HEK293T (cell line): Measurements from ENCODE around the gene SIM1.

Experiments used
- CTCF ChIA-PET: fragments of 350-600 bp; formaldehyde crosslinking; extraction: SDS; loops from one replicate; lab custom pipeline; 2021; ENCODE audit warnings: antibody characterized with exemption, inconsistent platforms; lab: Yijun Ruan, JAX
- POLR2A ChIA-PET: fragments of 350-600 bp; formaldehyde crosslinking; extraction: SDS; loops from one replicate; lab custom pipeline; 2020; ENCODE audit warnings: antibody characterized with exemption, inconsistent platforms; lab: Yijun Ruan, JAX
- DNase-seq: peaks from one replicate; pipeline ENCODE4 v3.0.0; 2012; ENCODE audit warnings: mixed read lengths; ENCODE audit errors: extremely low spot score
- ARNT ChIP-seq: fragments of 450-650 bp; IDR thresholded peaks from 2 replicates; pipeline ENCODE4 v1.6.1; 2017; ENCODE audit warnings: mild to moderate bottlenecking
- BHLHE40 ChIP-seq: fragments of 450-650 bp; IDR thresholded peaks from 2 replicates; pipeline ENCODE4 v1.6.1; 2016; ENCODE audit warnings: mild to moderate bottlenecking, moderate library complexity, borderline replicate concordance
- CTBP1 ChIP-seq: fragments of 450-650 bp; IDR thresholded peaks from 2 replicates; pipeline ENCODE4 v1.6.1; 2016; ENCODE audit warnings: borderline replicate concordance
- ELF4 ChIP-seq: fragments of 450-650 bp; IDR thresholded peaks from 2 replicates; pipeline ENCODE4 v1.6.1; 2017; ENCODE audit warnings: antibody characterized with exemption
- FOXA1 ChIP-seq: fragments of 450-650 bp; IDR thresholded peaks from 2 replicates; pipeline ENCODE4 v1.6.1; 2016; ENCODE audit warnings: mild to moderate bottlenecking
- FOXK2 ChIP-seq: fragments of 450-650 bp; IDR thresholded peaks from 2 replicates; pipeline ENCODE4 v1.6.1; 2016; ENCODE audit warnings: mild to moderate bottlenecking
- FOXM1 ChIP-seq: fragments of 450-650 bp; IDR thresholded peaks from 2 replicates; pipeline ENCODE4 v1.6.1; 2017; ENCODE audit warnings: mild to moderate bottlenecking, borderline replicate concordance
- HDGF ChIP-seq: fragments of 450-650 bp; IDR thresholded peaks from 2 replicates; pipeline ENCODE4 v1.6.1; 2017; ENCODE audit warnings: antibody characterized with exemption, borderline replicate concordance
- L3MBTL2 ChIP-seq: fragments of 450-650 bp; conservative IDR thresholded peaks from 2 replicates; pipeline ENCODE4 v1.6.1; 2016; ENCODE audit warnings: mild to moderate bottlenecking
- LEF1 ChIP-seq: fragments of 450-650 bp; IDR thresholded peaks from 2 replicates; pipeline ENCODE4 v1.6.1; 2017; ENCODE audit warnings: mild to moderate bottlenecking, borderline replicate concordance
- NFRKB ChIP-seq: fragments of 450-650 bp; IDR thresholded peaks from 2 replicates; pipeline ENCODE4 v1.6.1; 2016; ENCODE audit warnings: mild to moderate bottlenecking, moderate library complexity
- SP1 ChIP-seq: fragments of 450-650 bp; IDR thresholded peaks from 2 replicates; pipeline ENCODE4 v1.6.1; 2017
- SUZ12 ChIP-seq: fragments of 450-650 bp; IDR thresholded peaks from 2 replicates; pipeline ENCODE4 v1.6.1; 2016; ENCODE audit warnings: mild to moderate bottlenecking
- TARDBP ChIP-seq: fragments of 450-650 bp; IDR thresholded peaks from 2 replicates; pipeline ENCODE4 v1.6.1; 2016
- ZNF384 ChIP-seq: fragments of 450-650 bp; IDR thresholded peaks from 2 replicates; pipeline ENCODE4 v1.6.1; 2016
- TF ChIP-seq, protein P1 (sequence below): fragments of 450-650 bp; IDR thresholded peaks from 2 replicates; pipeline ENCODE4 v1.6.1; 2016

The SIM1 gene

DNA sequence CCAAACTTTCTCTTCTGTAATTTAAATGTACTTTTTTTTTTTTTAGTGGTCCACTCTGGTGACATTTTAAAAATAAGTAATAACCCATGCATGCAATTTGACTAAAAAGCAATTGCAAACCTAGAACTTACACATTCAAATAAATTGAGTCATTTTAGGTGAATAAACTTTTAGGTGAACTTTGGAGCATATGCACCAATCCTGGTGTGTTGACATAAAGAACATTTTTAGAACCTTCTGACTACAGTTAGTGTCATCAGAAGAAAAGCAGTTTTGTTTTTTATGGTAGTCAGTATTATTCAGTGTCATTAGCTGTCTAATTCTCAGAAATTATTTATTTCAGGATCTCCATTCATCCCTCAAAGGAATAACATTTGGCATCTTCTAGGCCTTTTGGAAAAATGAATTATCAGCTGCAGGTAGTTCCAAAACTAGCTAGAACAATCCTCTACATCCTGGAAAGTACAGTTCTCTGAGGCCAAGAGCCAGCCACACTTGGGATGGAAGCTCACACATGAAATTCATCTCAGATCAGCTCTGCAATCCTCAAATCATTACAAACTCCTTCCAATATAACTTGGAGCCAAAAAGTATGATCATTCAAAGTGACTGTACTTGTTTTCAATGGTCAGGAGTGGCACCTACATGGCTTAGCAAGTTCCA, 38.5 kb upstream of the SIM1 start:
- CTCF ChIA-PET = interaction anchor here (1.1 kb wide), 1 partner anchor 387 kb away, joined by 3 read pairs; no protein-coding TSS in a partner anchor
- POLR2A ChIA-PET = no interaction called here
- DNase-seq = no peak
- TF ChIP-seq SUZ12 (no peak), BHLHE40 (no peak), ZNF384 (no peak), HDGF (no peak), FOXK2 (no peak), LEF1 (no peak), ELF4 (no peak), SP1 (no peak), FOXM1 (no peak), TARDBP (no peak), FOXA1 (no peak), NFRKB (no peak), ARNT (no peak)

DNA sequence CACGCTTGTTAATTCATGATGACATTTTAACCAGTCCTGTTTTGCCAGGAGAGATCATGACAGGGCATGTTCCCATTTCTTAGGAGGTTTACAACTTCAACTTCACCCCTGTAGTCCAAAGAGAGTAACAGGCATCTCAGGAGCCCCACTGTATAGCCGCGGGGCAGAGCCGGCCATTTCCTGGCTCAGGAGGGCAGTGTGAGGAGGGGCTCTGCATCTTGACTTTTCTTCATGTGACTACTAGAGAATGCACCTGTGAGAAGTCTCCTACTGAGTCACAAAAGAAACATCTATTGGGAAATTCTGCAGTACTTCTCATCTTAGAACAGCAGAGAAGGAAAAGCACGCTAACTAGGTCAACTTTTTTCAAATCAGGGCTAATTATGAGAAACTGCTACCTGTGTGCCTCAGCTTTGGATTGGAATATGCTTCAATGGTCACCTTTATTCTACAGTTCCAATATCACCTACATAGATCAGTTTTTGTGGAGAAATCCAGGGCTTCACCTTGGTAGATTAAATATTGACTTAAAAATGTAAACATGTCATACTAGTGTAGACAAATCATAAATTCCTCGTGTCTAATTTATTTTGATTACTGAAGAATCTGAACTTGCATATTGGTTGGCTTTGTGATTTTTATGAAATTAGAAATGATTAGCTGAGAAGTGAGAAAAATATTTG, 28.6 kb upstream of the SIM1 start:
- POLR2A ChIA-PET = no interaction called here
- no peak for DNase-seq
- TF ChIP-seq FOXM1 (no peak), FOXA1 (no peak), SP1 (no peak), ELF4 (no peak), SUZ12 (no peak), TARDBP (no peak), ARNT (no peak), FOXK2 (no peak), HDGF (no peak), NFRKB (no peak), ZNF384 (no peak), L3MBTL2 (no peak), BHLHE40 (no peak), CTBP1 (no peak), LEF1 (no peak)
- TF ChIP-seq, protein P1, sequence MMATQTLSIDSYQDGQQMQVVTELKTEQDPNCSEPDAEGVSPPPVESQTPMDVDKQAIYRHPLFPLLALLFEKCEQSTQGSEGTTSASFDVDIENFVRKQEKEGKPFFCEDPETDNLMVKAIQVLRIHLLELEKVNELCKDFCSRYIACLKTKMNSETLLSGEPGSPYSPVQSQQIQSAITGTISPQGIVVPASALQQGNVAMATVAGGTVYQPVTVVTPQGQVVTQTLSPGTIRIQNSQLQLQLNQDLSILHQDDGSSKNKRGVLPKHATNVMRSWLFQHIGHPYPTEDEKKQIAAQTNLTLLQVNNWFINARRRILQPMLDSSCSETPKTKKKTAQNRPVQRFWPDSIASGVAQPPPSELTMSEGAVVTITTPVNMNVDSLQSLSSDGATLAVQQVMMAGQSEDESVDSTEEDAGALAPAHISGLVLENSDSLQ = no peak
- CTCF ChIA-PET = interaction anchor here (0.6 kb wide), 1 partner anchor 39 kb away, joined by 5 read pairs; no protein-coding TSS in a partner anchor

DNA sequence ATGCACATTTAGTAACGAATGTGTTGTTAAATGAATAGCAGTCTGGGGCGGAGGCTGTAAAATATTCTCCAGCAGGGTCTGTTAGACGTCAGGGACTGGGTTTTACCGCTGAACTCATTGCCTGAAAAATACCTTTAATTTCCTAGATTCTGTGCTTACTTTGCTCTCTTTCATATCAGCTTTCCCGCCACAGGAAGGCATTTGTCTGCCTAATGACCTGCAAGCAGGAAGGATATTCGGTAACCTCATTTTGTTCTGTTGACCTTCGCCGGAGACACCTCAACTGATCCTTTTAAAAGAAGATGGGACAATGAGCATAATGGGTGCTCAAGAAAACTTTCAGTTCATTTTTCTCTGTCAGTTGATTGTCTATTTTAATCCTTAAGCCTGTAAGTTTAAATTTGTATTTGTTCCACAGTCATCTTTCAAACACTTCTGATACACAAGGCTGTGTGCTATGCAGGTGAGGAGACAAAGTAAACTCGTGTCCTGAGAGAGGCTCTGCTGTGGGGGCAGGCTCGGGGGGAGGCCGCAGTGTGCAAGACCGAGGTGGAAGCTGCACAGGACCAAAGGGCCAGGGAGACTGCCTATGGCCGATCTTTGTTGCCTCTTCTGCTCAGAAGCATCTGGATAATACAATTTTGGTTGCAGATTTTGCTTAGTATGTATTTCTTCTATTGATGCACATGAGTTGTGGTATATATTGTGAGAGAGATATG, 27.4 kb upstream of the SIM1 start:
- ChIA-PET CTCF (no interaction called here), POLR2A (no interaction called here)
- TF ChIP-seq ARNT (no peak), SUZ12 (no peak)
- DNase-seq = no peak

DNA sequence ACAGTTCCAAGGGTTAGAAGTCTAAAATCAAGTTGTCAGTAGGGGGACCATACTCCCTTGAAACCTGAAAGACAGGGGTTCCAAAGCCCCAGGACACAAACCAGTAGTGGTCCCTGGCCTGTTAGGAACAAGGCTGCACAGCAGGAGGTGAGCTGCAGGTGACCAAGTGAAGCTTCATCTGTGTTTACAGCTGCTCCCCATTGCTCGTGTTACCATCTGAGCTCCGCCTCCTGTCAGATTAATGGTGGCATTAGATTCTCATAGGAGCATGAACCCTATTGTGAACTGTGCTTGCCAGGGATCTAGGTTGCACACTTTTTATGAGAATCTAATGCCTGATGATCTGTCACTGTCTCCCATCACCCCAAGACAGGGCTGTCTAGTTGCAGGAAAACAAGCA, 25.3 kb upstream of the SIM1 start:
- ChIA-PET POLR2A (no interaction called here), CTCF (no interaction called here)
- DNase-seq = no peak
- TF ChIP-seq TARDBP (no peak), L3MBTL2 (no peak), HDGF (no peak), LEF1 (no peak), ZNF384 (no peak), SP1 (no peak), ELF4 (no peak), NFRKB (no peak), FOXK2 (no peak), SUZ12 (no peak), ARNT (no peak), BHLHE40 (no peak), CTBP1 (no peak), FOXM1 (no peak), FOXA1 (no peak)
- TF ChIP-seq, protein P1 = no peak

DNA sequence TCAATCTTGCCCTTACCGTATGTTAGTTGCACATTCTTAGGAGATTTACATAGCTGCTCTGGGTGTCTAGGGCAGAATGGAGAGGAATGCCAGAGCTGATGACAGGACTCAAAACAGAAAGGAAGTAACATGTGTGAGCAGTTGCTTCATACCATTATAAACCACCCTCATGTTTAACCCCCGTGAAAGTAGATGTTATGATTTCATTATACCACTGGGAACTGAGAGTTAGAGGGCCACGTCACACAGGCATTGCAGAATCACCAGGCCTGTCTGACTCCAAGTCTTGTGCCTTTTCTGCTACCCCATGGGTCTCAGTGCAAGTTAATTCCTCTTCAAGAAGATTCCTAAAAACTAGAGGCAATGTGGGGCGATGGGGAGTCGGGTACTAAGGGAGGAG, 23.5 kb upstream of the SIM1 start:
- no peak for DNase-seq
- CTCF ChIA-PET = no interaction called here
- TF ChIP-seq BHLHE40 = no peak
- no peak for TF ChIP-seq FOXK2
- no peak for TF ChIP-seq ELF4
- no peak for TF ChIP-seq HDGF
- no peak for TF ChIP-seq TARDBP
- TF ChIP-seq NFRKB = no peak
- TF ChIP-seq FOXA1 = no peak
- TF ChIP-seq SUZ12 = no peak
- TF ChIP-seq ARNT = no peak
- TF ChIP-seq LEF1 = no peak
- no peak for TF ChIP-seq ZNF384
- TF ChIP-seq L3MBTL2 = no peak
- TF ChIP-seq SP1 = no peak
- no peak for TF ChIP-seq FOXM1
- TF ChIP-seq CTBP1 = no peak
- TF ChIP-seq, protein P1 = no peak
- POLR2A ChIA-PET = no interaction called here
